ENCODE data around the gene MRAP2. TPM values are rescaled to one million over a fixed set of nuclear protein-coding genes. Genes with fewer than 3 reads are reported as not detected.

The MRAP2 gene
- total RNA-seq, 3 donors from 2014 or later: 0.16 to 9.4 (median 0.33) TPM

GRCh38 chr6:84042603-84043002 is 9.0 kb downstream of the MRAP2 start:
- H3K27me3 ChIP-seq: no peaks in the 10 kb centered on the region
- H3K27ac ChIP-seq: no peak overlapping the region
- DNase-seq (ENCODE audit: low spot score in 2 of 2): no peak
- TF ChIP-seq POLR2AphosphoS5 (IDR thresholded peaks at IDR 0.05) (no peak), POLR2A (IDR thresholded peaks at IDR 0.05) (no peak)
- TF ChIP-seq, protein P1, sequence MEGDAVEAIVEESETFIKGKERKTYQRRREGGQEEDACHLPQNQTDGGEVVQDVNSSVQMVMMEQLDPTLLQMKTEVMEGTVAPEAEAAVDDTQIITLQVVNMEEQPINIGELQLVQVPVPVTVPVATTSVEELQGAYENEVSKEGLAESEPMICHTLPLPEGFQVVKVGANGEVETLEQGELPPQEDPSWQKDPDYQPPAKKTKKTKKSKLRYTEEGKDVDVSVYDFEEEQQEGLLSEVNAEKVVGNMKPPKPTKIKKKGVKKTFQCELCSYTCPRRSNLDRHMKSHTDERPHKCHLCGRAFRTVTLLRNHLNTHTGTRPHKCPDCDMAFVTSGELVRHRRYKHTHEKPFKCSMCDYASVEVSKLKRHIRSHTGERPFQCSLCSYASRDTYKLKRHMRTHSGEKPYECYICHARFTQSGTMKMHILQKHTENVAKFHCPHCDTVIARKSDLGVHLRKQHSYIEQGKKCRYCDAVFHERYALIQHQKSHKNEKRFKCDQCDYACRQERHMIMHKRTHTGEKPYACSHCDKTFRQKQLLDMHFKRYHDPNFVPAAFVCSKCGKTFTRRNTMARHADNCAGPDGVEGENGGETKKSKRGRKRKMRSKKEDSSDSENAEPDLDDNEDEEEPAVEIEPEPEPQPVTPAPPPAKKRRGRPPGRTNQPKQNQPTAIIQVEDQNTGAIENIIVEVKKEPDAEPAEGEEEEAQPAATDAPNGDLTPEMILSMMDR (IDR thresholded peaks at IDR 0.05): no peak
- peaks cover 0 to 2% of the 10 kb centered on the region in 2 donors for H3K9me3 ChIP-seq
- H3K36me3 ChIP-seq: no peaks in the 10 kb centered on the region
- no peaks in the 10 kb centered on the region for H3K4me1 ChIP-seq
- intact Hi-C loops (cut with DNase I; ENCODE audit: low total_unique reads): no loop called here
- H3K4me3 ChIP-seq: no peak overlapping the region

- Histone ChIP-seq H3K4me3 (no peak overlapping the region), H3K27me3 (no peaks in the 10 kb centered on the region), H3K4me1 (no peaks in the 10 kb centered on the region), H3K9me3 (no peaks in the 10 kb centered on the region), H3K36me3 (no peaks in the 10 kb centered on the region), H3K27ac (no peak overlapping the region)
- TF ChIP-seq POLR2AphosphoS5 (IDR thresholded peaks at IDR 0.05) (no peak), POLR2A (IDR thresholded peaks at IDR 0.05) (no peak)
- TF ChIP-seq, protein P1 (IDR thresholded peaks at IDR 0.05): no peak
- intact Hi-C loops (cut with DNase I; ENCODE audit: low total_unique reads): no loop called here
- DNase-seq (ENCODE audit: low spot score in 2 of 2): no peak
These were observed 10.0 kb downstream of the MRAP2 start for GRCh38 chr6:84043555-84043954.

- H3K4me1 ChIP-seq: no peaks in the 10 kb centered on the region
- H3K9me3 ChIP-seq: no peaks in the 10 kb centered on the region
- no peaks in the 10 kb centered on the region for H3K36me3 ChIP-seq
- DNase-seq (ENCODE audit: low spot score in 2 of 2): no peak
- TF ChIP-seq, protein P1 (IDR thresholded peaks at IDR 0.05): no peak
- TF ChIP-seq POLR2A (IDR thresholded peaks at IDR 0.05) (no peak), POLR2AphosphoS5 (IDR thresholded peaks at IDR 0.05) (no peak)
- H3K27me3 ChIP-seq: no peaks in the 10 kb centered on the region
- H3K4me3 ChIP-seq: no peak overlapping the region
- H3K27ac ChIP-seq: no peak overlapping the region
- intact Hi-C loops (cut with DNase I; ENCODE audit: low total_unique reads): no loop called here
These were observed 13.2 kb downstream of the MRAP2 start for GRCh38 chr6:84046755-84047154.

DNA sequence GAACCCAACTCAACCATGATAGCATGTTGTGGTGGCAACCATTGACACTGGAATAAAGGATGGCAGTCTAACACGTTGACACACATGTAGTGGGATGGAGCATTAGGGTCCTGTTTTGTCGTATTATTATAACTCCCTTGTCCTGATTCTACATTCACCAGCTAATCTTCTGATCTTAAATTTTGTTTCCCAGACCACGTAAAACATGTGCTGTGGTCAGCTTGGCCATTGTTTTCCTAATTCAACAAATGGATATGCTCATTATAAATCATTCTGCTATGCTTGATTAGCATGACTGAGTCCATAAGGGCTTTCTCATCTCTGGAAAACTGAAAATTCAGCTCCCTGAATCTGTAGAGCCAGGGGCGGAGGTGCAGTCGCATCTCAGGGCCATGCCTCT is 15.0 kb downstream of the MRAP2 start:
- intact Hi-C loops (cut with DNase I; ENCODE audit: low total_unique reads): no loop called here
- H3K9me3 ChIP-seq: no peaks in the 10 kb centered on the region
- no peaks in the 10 kb centered on the region for H3K4me1 ChIP-seq
- TF ChIP-seq POLR2A (IDR thresholded peaks at IDR 0.05): no peak
- TF ChIP-seq POLR2AphosphoS5 (IDR thresholded peaks at IDR 0.05): no peak
- TF ChIP-seq, protein P1 (IDR thresholded peaks at IDR 0.05): no peak
- H3K36me3 ChIP-seq: no peaks in the 10 kb centered on the region
- no peaks in the 10 kb centered on the region for H3K27me3 ChIP-seq
- DNase-seq (ENCODE audit: low spot score in 2 of 2): no peak
- H3K27ac ChIP-seq: no peak overlapping the region
- no peak overlapping the region for H3K4me3 ChIP-seq

GRCh38 chr6:84050408-84050807 is 16.8 kb downstream of the MRAP2 start:
- Histone ChIP-seq H3K4me1 (no peaks in the 10 kb centered on the region), H3K9me3 (no peaks in the 10 kb centered on the region), H3K27me3 (no peaks in the 10 kb centered on the region), H3K27ac (no peak overlapping the region), H3K4me3 (no peak overlapping the region), H3K36me3 (no peaks in the 10 kb centered on the region)
- TF ChIP-seq, protein P1 (IDR thresholded peaks at IDR 0.05): no peak
- TF ChIP-seq POLR2A (IDR thresholded peaks at IDR 0.05) (no peak), POLR2AphosphoS5 (IDR thresholded peaks at IDR 0.05) (no peak)
- DNase-seq (ENCODE audit: low spot score in 2 of 2): no peak
- intact Hi-C loops (cut with DNase I; ENCODE audit: low total_unique reads): no loop called here

Data from breast epithelium (tissue), 4 donors.